Activated CD4-positive, alpha-beta T cell treated with anti-CD3 and anti-CD28 coated beads, Interleukin-2, amount 10 ng/mL, durations not matched to agents 24 days and 14 days (primary cell): ENCODE results near the gene DSTYK. TPM values are rescaled to one million over a fixed set of nuclear protein-coding genes. Genes with fewer than 3 reads are reported as not detected.
"Not testable (repeated sequence)": the region's sequence is repeated elsewhere in the genome, so short reads cannot be mapped to it uniquely, and the experiment has no call there.

Source experiments
- DNase-seq: peaks from one replicate; pipeline ENCODE4 v3.0.0; 2022
- H3K27ac Mint-ChIP-seq: one replicate; pipeline ENCODE4 v1.8.0; 2022; ENCODE audit warnings: mild to moderate bottlenecking, mixed read lengths
- H3K27me3 Mint-ChIP-seq: one replicate; pipeline ENCODE4 v1.8.0; 2022; ENCODE audit warnings: mixed read lengths
- H3K36me3 Mint-ChIP-seq: one replicate; pipeline ENCODE4 v1.8.0; 2022; ENCODE audit warnings: low read depth, mild to moderate bottlenecking, mixed read lengths
- H3K4me1 Mint-ChIP-seq: one replicate; pipeline ENCODE4 v1.8.0; 2021; ENCODE audit warnings: mixed read lengths
- H3K4me3 Mint-ChIP-seq: one replicate; pipeline ENCODE4 v1.8.0; 2022; ENCODE audit warnings: mild to moderate bottlenecking, moderate library complexity, mixed read lengths
- H3K9me3 Mint-ChIP-seq: one replicate; pipeline ENCODE4 v1.8.0; 2021; ENCODE audit warnings: mixed read lengths
- intact Hi-C: fragments of 100-400 bp; cut with micrococcal nuclease; formaldehyde crosslinking; loops from one replicate; pipeline ENCODE4 v1.15.1; 2023
- total RNA-seq: library from RNA; stranded (reverse); gene quantifications from 2 replicates; pipeline ENCODE4 v1.2.3, GENCODE V29; 2022

Gene DSTYK
- total RNA-seq, 1 donor from 2014 or later = 27.6 TPM

- H3K9me3 Mint-ChIP-seq = no peaks in the 10 kb centered on the region
- H3K27me3 Mint-ChIP-seq = no peaks in the 10 kb centered on the region
- H3K36me3 Mint-ChIP-seq = peaks cover 55% of the 10 kb centered on the region
- intact Hi-C loops = no loop called here
- no peak overlapping the region for H3K4me3 Mint-ChIP-seq
- DNase-seq = no peak
- no peak overlapping the region for H3K27ac Mint-ChIP-seq
- peaks cover 18% of the 10 kb centered on the region for H3K4me1 Mint-ChIP-seq
Measured at GRCh38 chr1:205169248-205169647, 42.3 kb downstream of the DSTYK start.

- peaks cover 24% of the 10 kb centered on the region for H3K4me1 Mint-ChIP-seq
- intact Hi-C loops = no loop called here
- H3K9me3 Mint-ChIP-seq = no peaks in the 10 kb centered on the region
- H3K4me3 Mint-ChIP-seq = no peak overlapping the region
- H3K27me3 Mint-ChIP-seq = no peaks in the 10 kb centered on the region
- peaks cover 63% of the 10 kb centered on the region for H3K36me3 Mint-ChIP-seq
- no peak for DNase-seq
- peak overlapping the region; percentile 3 for H3K27ac Mint-ChIP-seq
Measured at GRCh38 chr1:205168291-205168690, 43.2 kb downstream of the DSTYK start.

GRCh38 chr1:205162301-205162700, 49.2 kb downstream of the DSTYK start:
- Mint-ChIP-seq H3K4me1 (peaks cover 13% of the 10 kb centered on the region), H3K27me3 (no peaks in the 10 kb centered on the region), H3K27ac (no peak overlapping the region), H3K36me3 (peaks cover 80% of the 10 kb centered on the region), H3K4me3 (no peak overlapping the region), H3K9me3 (no peaks in the 10 kb centered on the region)
- intact Hi-C loops = no loop called here
- no peak for DNase-seq

GRCh38 chr1:205161076-205161475, 50.4 kb downstream of the DSTYK start:
- intact Hi-C loops = no loop called here
- peaks cover 86% of the 10 kb centered on the region for H3K36me3 Mint-ChIP-seq
- no peak overlapping the region for H3K4me3 Mint-ChIP-seq
- peaks cover 12% of the 10 kb centered on the region for H3K9me3 Mint-ChIP-seq
- H3K27me3 Mint-ChIP-seq = no peaks in the 10 kb centered on the region
- peaks cover 13% of the 10 kb centered on the region for H3K4me1 Mint-ChIP-seq
- no peak for DNase-seq
- no peak overlapping the region for H3K27ac Mint-ChIP-seq

- H3K4me3 Mint-ChIP-seq = no peak overlapping the region
- H3K36me3 Mint-ChIP-seq = peaks cover 91% of the 10 kb centered on the region
- no peaks in the 10 kb centered on the region for H3K27me3 Mint-ChIP-seq
- peaks cover 4% of the 10 kb centered on the region for H3K4me1 Mint-ChIP-seq
- H3K9me3 Mint-ChIP-seq = peaks cover 19% of the 10 kb centered on the region
- DNase-seq = no peak
- intact Hi-C loops = no loop called here
- no peak overlapping the region for H3K27ac Mint-ChIP-seq
Measured at GRCh38 chr1:205158048-205158616, 53.4 kb downstream of the DSTYK start.

GRCh38 chr1:205155665-205156377, 55.7 kb downstream of the DSTYK start:
- Mint-ChIP-seq H3K36me3 (peaks cover 84% of the 10 kb centered on the region), H3K9me3 (peaks cover 19% of the 10 kb centered on the region)
- H3K27me3 Mint-ChIP-seq, intact Hi-C loops, DNase-seq, H3K4me3 Mint-ChIP-seq, H3K4me1 Mint-ChIP-seq, H3K27ac Mint-ChIP-seq: not testable (repeated sequence)

- no peak for DNase-seq
- intact Hi-C loops = no loop called here
- no peak overlapping the region for H3K4me3 Mint-ChIP-seq
- peaks cover 75% of the 10 kb centered on the region for H3K36me3 Mint-ChIP-seq
- H3K27ac Mint-ChIP-seq = no peak overlapping the region
- peaks cover 19% of the 10 kb centered on the region for H3K9me3 Mint-ChIP-seq
- H3K4me1 Mint-ChIP-seq = no peaks in the 10 kb centered on the region
- H3K27me3 Mint-ChIP-seq = no peaks in the 10 kb centered on the region
Measured at GRCh38 chr1:205152505-205152904, 59.0 kb downstream of the DSTYK start.

GRCh38 chr1:205150651-205151428, 60.7 kb downstream of the DSTYK start:
- intact Hi-C loops = no loop called here
- no peaks in the 10 kb centered on the region for H3K27me3 Mint-ChIP-seq
- H3K4me1 Mint-ChIP-seq = no peaks in the 10 kb centered on the region
- H3K9me3 Mint-ChIP-seq = peaks cover 5% of the 10 kb centered on the region
- H3K27ac Mint-ChIP-seq = no peak overlapping the region
- peaks cover 68% of the 10 kb centered on the region for H3K36me3 Mint-ChIP-seq
- H3K4me3 Mint-ChIP-seq = no peak overlapping the region
- DNase-seq = no peak

- intact Hi-C loops = no loop called here
- Mint-ChIP-seq H3K9me3 (no peaks in the 10 kb centered on the region), H3K27me3 (no peaks in the 10 kb centered on the region), H3K4me1 (no peaks in the 10 kb centered on the region), H3K27ac (no peak overlapping the region), H3K36me3 (peaks cover 38% of the 10 kb centered on the region), H3K4me3 (no peak overlapping the region)
- DNase-seq = no peak
Measured at GRCh38 chr1:205147191-205147835, 64.2 kb downstream of the DSTYK start.

- H3K9me3 Mint-ChIP-seq = no peaks in the 10 kb centered on the region
- no peaks in the 10 kb centered on the region for H3K27me3 Mint-ChIP-seq
- no peak overlapping the region for H3K4me3 Mint-ChIP-seq
- peaks cover 6% of the 10 kb centered on the region for H3K4me1 Mint-ChIP-seq
- no peak for DNase-seq
- intact Hi-C loops = loop anchor here (5.0 kb wide), 1 partner anchor 157 kb away; no protein-coding TSS in a partner anchor
- H3K36me3 Mint-ChIP-seq = peaks cover 30% of the 10 kb centered on the region
- no peak overlapping the region for H3K27ac Mint-ChIP-seq
Measured at GRCh38 chr1:205144751-205145150, 66.8 kb downstream of the DSTYK start.

GRCh38 chr1:205144046-205144720, 67.3 kb downstream of the DSTYK start:
- intact Hi-C loops = loop anchor here (5.0 kb wide), 1 partner anchor 157 kb away; no protein-coding TSS in a partner anchor
- H3K9me3 Mint-ChIP-seq = no peaks in the 10 kb centered on the region

GRCh38 chr1:205142102-205142469, 69.4 kb downstream of the DSTYK start:
- H3K27me3 Mint-ChIP-seq = no peaks in the 10 kb centered on the region
- no peak overlapping the region for H3K4me3 Mint-ChIP-seq
- DNase-seq = no peak
- H3K27ac Mint-ChIP-seq = no peak overlapping the region
- peaks cover 6% of the 10 kb centered on the region for H3K4me1 Mint-ChIP-seq
- intact Hi-C loops = loop anchor here (5.0 kb wide), 1 partner anchor 155 kb away; no protein-coding TSS in a partner anchor
- H3K36me3 Mint-ChIP-seq = peaks cover 10% of the 10 kb centered on the region
- no peaks in the 10 kb centered on the region for H3K9me3 Mint-ChIP-seq

More at GRCh38 chr1:205144046-205144720, 67.3 kb downstream of the DSTYK start:
- Mint-ChIP-seq H3K27ac (no peak overlapping the region), H3K27me3 (no peaks in the 10 kb centered on the region), H3K4me1 (peaks cover 6% of the 10 kb centered on the region), H3K4me3 (no peak overlapping the region), H3K36me3 (peaks cover 25% of the 10 kb centered on the region)
- no peak for DNase-seq
